ENCODE results near the gene SUPT4H1.

Gene SUPT4H1

GRCh38 chr17:58312021-58312630 is 39.9 kb downstream of the SUPT4H1 start:
- DNase-seq (ENCODE audit: low read depth in 2 of 2), result no peak
- TF ChIP-seq CTCF (IDR thresholded peaks at IDR 0.05; ENCODE audit: low read depth, low read length), result no peak
- H3K4me3 ChIP-seq (replicated peaks in 1 of 2; ENCODE audit: low read depth in 2 of 2, low read length in 2 of 2), result no peak overlapping the region

GRCh38 chr17:58311429-58311894 is 40.5 kb downstream of the SUPT4H1 start:
- H3K4me3 ChIP-seq (replicated peaks in 1 of 2; ENCODE audit: low read depth in 2 of 2, low read length in 2 of 2), result no peak overlapping the region
- DNase-seq (ENCODE audit: low read depth in 2 of 2), result no peak
- TF ChIP-seq CTCF (IDR thresholded peaks at IDR 0.05; ENCODE audit: low read depth, low read length), result no peak

- no peak for DNase-seq (ENCODE audit: low read depth in 2 of 2)
- H3K4me3 ChIP-seq (replicated peaks in 1 of 2; ENCODE audit: low read depth in 2 of 2, low read length in 2 of 2), result no peak overlapping the region
- TF ChIP-seq CTCF (IDR thresholded peaks at IDR 0.05; ENCODE audit: low read depth, low read length), result no peak
Measured at GRCh38 chr17:58310511-58311428, 41.2 kb downstream of the SUPT4H1 start.

GRCh38 chr17:58309918-58310259 is 42.1 kb downstream of the SUPT4H1 start:
- no peak for TF ChIP-seq CTCF (IDR thresholded peaks at IDR 0.05; ENCODE audit: low read depth, low read length)
- no peak for DNase-seq (ENCODE audit: low read depth in 2 of 2)
- no peak overlapping the region for H3K4me3 ChIP-seq (replicated peaks in 1 of 2; ENCODE audit: low read depth in 2 of 2, low read length in 2 of 2)

- TF ChIP-seq CTCF (IDR thresholded peaks at IDR 0.05; ENCODE audit: low read depth, low read length), result no peak
- no peak for DNase-seq (ENCODE audit: low read depth in 2 of 2)
- no peak overlapping the region for H3K4me3 ChIP-seq (replicated peaks in 1 of 2; ENCODE audit: low read depth in 2 of 2, low read length in 2 of 2)
Measured at GRCh38 chr17:58308985-58309917, 42.8 kb downstream of the SUPT4H1 start.

- peak; percentile 28 for TF ChIP-seq CTCF (IDR thresholded peaks at IDR 0.05; ENCODE audit: low read depth, low read length)
- no peak overlapping the region for H3K4me3 ChIP-seq (replicated peaks in 1 of 2; ENCODE audit: low read depth in 2 of 2, low read length in 2 of 2)
- DNase-seq (ENCODE audit: low read depth in 2 of 2), result no peak
Measured at GRCh38 chr17:58308173-58308984, 43.6 kb downstream of the SUPT4H1 start.
